ENCODE data around the gene TRABD2A.

DNA sequence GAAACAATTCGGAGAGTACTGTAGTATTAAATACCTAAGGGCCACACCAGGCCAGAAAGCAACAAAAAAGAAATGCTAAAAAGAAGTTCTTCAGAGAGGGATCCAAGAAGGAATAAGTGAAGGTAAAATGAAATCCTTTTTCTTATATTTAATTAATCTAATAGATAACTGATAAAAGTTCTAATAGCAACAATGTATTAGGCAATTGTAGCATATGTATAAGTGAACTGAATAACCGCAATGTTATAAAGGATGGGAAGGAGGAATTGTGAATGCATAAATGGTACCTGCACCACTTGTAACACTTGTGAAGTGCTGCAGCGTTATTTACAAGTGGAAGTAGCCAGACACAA is 46.4 kb upstream of the TRABD2A start:
- TF ChIP-seq, protein P1, sequence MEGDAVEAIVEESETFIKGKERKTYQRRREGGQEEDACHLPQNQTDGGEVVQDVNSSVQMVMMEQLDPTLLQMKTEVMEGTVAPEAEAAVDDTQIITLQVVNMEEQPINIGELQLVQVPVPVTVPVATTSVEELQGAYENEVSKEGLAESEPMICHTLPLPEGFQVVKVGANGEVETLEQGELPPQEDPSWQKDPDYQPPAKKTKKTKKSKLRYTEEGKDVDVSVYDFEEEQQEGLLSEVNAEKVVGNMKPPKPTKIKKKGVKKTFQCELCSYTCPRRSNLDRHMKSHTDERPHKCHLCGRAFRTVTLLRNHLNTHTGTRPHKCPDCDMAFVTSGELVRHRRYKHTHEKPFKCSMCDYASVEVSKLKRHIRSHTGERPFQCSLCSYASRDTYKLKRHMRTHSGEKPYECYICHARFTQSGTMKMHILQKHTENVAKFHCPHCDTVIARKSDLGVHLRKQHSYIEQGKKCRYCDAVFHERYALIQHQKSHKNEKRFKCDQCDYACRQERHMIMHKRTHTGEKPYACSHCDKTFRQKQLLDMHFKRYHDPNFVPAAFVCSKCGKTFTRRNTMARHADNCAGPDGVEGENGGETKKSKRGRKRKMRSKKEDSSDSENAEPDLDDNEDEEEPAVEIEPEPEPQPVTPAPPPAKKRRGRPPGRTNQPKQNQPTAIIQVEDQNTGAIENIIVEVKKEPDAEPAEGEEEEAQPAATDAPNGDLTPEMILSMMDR (IDR thresholded peaks at IDR 0.05; ENCODE audit: borderline replicate concordance, extremely low read depth, low read length, poor library complexity, severe bottlenecking) = no peak
- no peak for TF ChIP-seq EZH2 (IDR thresholded peaks at IDR 0.05; ENCODE audit: borderline replicate concordance, low read depth, low read length, severe bottlenecking)

Data from DND-41 (cell line).